K562 (cell line): ENCODE data around the gene RAB6B. TPM values are rescaled to one million over a fixed set of nuclear protein-coding genes. Genes with fewer than 3 reads are reported as not detected.

Experiments
- ATAC-seq: fragments of 200-7000 bp; cut with Tn5 transposase; 3 replicates; pipeline ENCODE4 v1.9.1; 2020; ENCODE audit warnings: moderate library complexity
- BruUV-seq: library from RNA; stranded (reverse); fragments of 400-500 nt; replicated peaks from 2 replicates; lab custom pipeline; 2021; lab: Mats Ljungman, UMichigan
- CTCF ChIA-PET: fragments of 300-600 bp; formaldehyde crosslinking; extraction: SDS; loops from one replicate; lab custom pipeline; 2021; ENCODE audit warnings: low intra/inter-chr PET ratio; lab: Yijun Ruan, JAX
- POLR2A ChIA-PET: fragments of 300-600, 350-650 bp; sonication (Branson Sonifier 250); formaldehyde crosslinking; extraction: SDS; loops from one replicate; lab custom pipeline; 2021; ENCODE audit warnings: antibody characterized with exemption, inconsistent platforms; lab: Yijun Ruan, JAX
- DNase-seq, 4 experiments: peaks; one replicate each; pipeline versions ENCODE4 v3.0.0 to v3.0.0-alpha.2; 2011 to 2018; ENCODE audit warnings: low spot score in 3 of 4, mixed read lengths in 3 of 4; ENCODE audit errors: extremely low read depth in 1 of 4
- FAIRE-seq: peaks from 2 replicates; lab custom pipeline; 2011; peaks lifted over from hg19 to GRCh38; lab: Jason Lieb, UNC
- H2AFZ ChIP-seq: 2 replicates; pipeline ENCODE4 v1.6.0; 2011; ENCODE audit warnings: low read depth, low read length, control low read depth, inconsistent platforms
- H3K27ac ChIP-seq: fragments of 200-600 bp; 3 replicates; pipeline ENCODE4 v1.8.0; 2011; ENCODE audit warnings: low read depth, mild to moderate bottlenecking, control low read depth, inconsistent platforms, low read length, moderate library complexity, mixed read lengths; ENCODE audit errors: extremely low read depth
- H3K27me3 ChIP-seq, 2 experiments: fragments of 300-600 bp in 1 of 2; 2 replicates in 1 of 2; 3 replicates in 1 of 2; pipeline versions ENCODE4 v1.6.0 to v1.8.0; 2011; ENCODE audit warnings: inconsistent platforms in 2 of 2, low read length in 2 of 2, mild to moderate bottlenecking in 1 of 2, mixed read lengths in 1 of 2, moderate library complexity in 1 of 2; ENCODE audit not compliant: control insufficient read depth in 2 of 2, insufficient read depth in 2 of 2
- H3K36me3 ChIP-seq: fragments of 300-600 bp; 3 replicates; pipeline ENCODE4 v1.8.0; 2011; ENCODE audit warnings: mild to moderate bottlenecking, low read length, inconsistent platforms; ENCODE audit not compliant: control insufficient read depth, insufficient read depth
- H3K4me1 ChIP-seq, 2 experiments: fragments of 200-600 bp in 1 of 2; replicated peaks in 1 of 2; 2 replicates in 1 of 2; 3 replicates in 1 of 2; pipeline versions ENCODE4 v1.5.1 to v1.8.0; 2011; ENCODE audit warnings: inconsistent platforms in 2 of 2, low read length in 2 of 2, mild to moderate bottlenecking in 1 of 2, mixed read lengths in 1 of 2, moderate library complexity in 1 of 2; ENCODE audit not compliant: control insufficient read depth in 2 of 2, insufficient read depth in 2 of 2
- H3K4me2 ChIP-seq: 2 replicates; pipeline ENCODE4 v1.6.1; 2011; ENCODE audit warnings: low read length, control low read depth, inconsistent platforms, mixed read lengths; ENCODE audit not compliant: insufficient read depth
- H3K4me3 ChIP-seq: fragments of 200-600 bp; sonication (generic), shearing (Covaris generic); 2 replicates; pipeline ENCODE4 v1.5.1; 2016; ENCODE audit warnings: control low read depth, inconsistent platforms
- H3K79me2 ChIP-seq: fragments of 200-600 bp; 3 replicates; pipeline ENCODE4 v1.8.0; 2011; ENCODE audit warnings: low read length, inconsistent platforms; ENCODE audit not compliant: control insufficient read depth, insufficient read depth
- H3K9ac ChIP-seq, 2 experiments: 2 replicates each; pipeline versions ENCODE4 v1.6.0 to v1.6.1; 2011; ENCODE audit warnings: low read depth in 2 of 2, low read length in 2 of 2, control low read depth in 1 of 2, inconsistent platforms in 1 of 2, mild to moderate bottlenecking in 1 of 2, mixed read lengths in 1 of 2; ENCODE audit not compliant: insufficient read depth in 1 of 2
- H3K9me1 ChIP-seq: one replicate; pipeline ENCODE4 v1.6.0; 2011; ENCODE audit warnings: inconsistent platforms, mild to moderate bottlenecking, low read length, moderate library complexity; ENCODE audit not compliant: control insufficient read depth, insufficient read depth
- H3K9me3 ChIP-seq: replicated peaks from 2 replicates; pipeline ENCODE4 v1.5.1; 2011; ENCODE audit warnings: low read depth, low read length, inconsistent platforms; ENCODE audit not compliant: control insufficient read depth, insufficient read depth
- H4K20me1 ChIP-seq: replicated peaks from 2 replicates; pipeline ENCODE4 v1.6.1; 2011; ENCODE audit warnings: low read length, inconsistent platforms, mixed read lengths; ENCODE audit not compliant: control insufficient read depth, insufficient read depth
- CBFA2T3 ChIP-seq: fragments of 450-650 bp; IDR thresholded peaks from 2 replicates; pipeline ENCODE4 v1.6.1; 2017
- CXXC5 ChIP-seq: fragments of 250-450 bp; sonication (Bioruptor Pico); IDR thresholded peaks from 2 replicates; pipeline ENCODE4 v1.8.0; 2022; ENCODE audit warnings: inconsistent platforms, mild to moderate bottlenecking, moderate library complexity
- MAFK ChIP-seq: IDR thresholded peaks from 2 replicates; pipeline ENCODE4 v1.6.1; 2011; ENCODE audit warnings: low read length, improper control_type of control experiment
- MEIS2 ChIP-seq: fragments of 450-650 bp; IDR thresholded peaks from 2 replicates; pipeline ENCODE4 v1.6.1; 2014; ENCODE audit warnings: mild to moderate bottlenecking; ENCODE audit not compliant: partially characterized antibody
- PBX2 ChIP-seq, 2 experiments: IDR thresholded peaks in 1 of 2; conservative IDR thresholded peaks in 1 of 2; 2 replicates each; pipeline ENCODE4 v1.6.1; 2016; ENCODE audit warnings: low read depth in 2 of 2, mild to moderate bottlenecking in 1 of 2, missing compliant biosample characterization in 1 of 2, missing genetic modification characterization in 1 of 2, moderate library complexity in 1 of 2
- PRPF4 ChIP-seq: fragments of 200-400 bp; formaldehyde crosslinking; IDR thresholded peaks from one replicate; pipeline ENCODE4 v1.6.1; 2017; ENCODE audit warnings: low read length, low read depth, mild to moderate bottlenecking; ENCODE audit not compliant: insufficient read depth, poor library complexity, severe bottlenecking
- TAL1 ChIP-seq: fragments of 450-650 bp; IDR thresholded peaks from 2 replicates; pipeline ENCODE4 v1.6.1; 2016; ENCODE audit warnings: mild to moderate bottlenecking
- TCF3 ChIP-seq: sonication (generic); formaldehyde crosslinking; IDR thresholded peaks from 2 replicates; pipeline ENCODE4 v1.4.0; 2020; ENCODE audit warnings: mild to moderate bottlenecking, missing genetic modification reagents
- WGBS: fragments of 100-300 bp; shearing (Covaris generic); methylation state at CpG from one replicate; pipeline ENCODE4 v1.1.6; 2016; ENCODE audit warnings: low coverage, mixed read lengths; ENCODE audit not compliant: insufficient coverage; ENCODE audit errors: missing lambda C conversion rate; 5-methylcytosine and 5-hydroxymethylcytosine counted together
- in situ Hi-C: fragments of 300-500 bp; cut with MboI; formaldehyde crosslinking; loops from 4 replicates; pipeline ENCODE4 v1.15.0; 2018; ENCODE audit warnings: inconsistent platforms, mixed read lengths
- intact Hi-C: fragments of 100-400 bp; cut with micrococcal nuclease; formaldehyde crosslinking; loops from 2 replicates; pipeline ENCODE4 v1.14.2; 2022
- polyA plus RNA-seq, 8 experiments: library from polyadenylated mRNA; depleted of rRNA in 4 of 8; stranded (reverse) in 5 of 8; unstranded in 3 of 8; fragments of >200 nt; fragmentation: Nextera tagmentation in 2 of 8; fragmentation: Illumina TruSeq in 1 of 8; extraction: Ambion mirVana in 2 of 8; extraction: Trizol in 1 of 8; gene quantifications; 2 replicates each; pipeline versions ENCODE4 v1.2.1 to v1.2.3, GENCODE V29; 2011 to 2014; ENCODE audit warnings: inconsistent platforms in 1 of 8, missing spikeins in 1 of 8
- total RNA-seq, 7 experiments: library from RNA; depleted of rRNA in 6 of 7; stranded (reverse); fragments of >200 nt in 6 of 7; fragmentation: Illumina TruSeq in 2 of 7; extraction: Trizol in 2 of 7; gene quantifications; 2 replicates each; pipeline versions ENCODE4 v1.2.1 to v1.2.3, GENCODE V29; 2011 to 2021; ENCODE audit warnings: low replicate concordance in 1 of 7

The RAB6B gene
- total and polyA plus RNA-seq, 9 of the 15 experiments (the other 6 are each of a cell fraction or from before 2014, with no cell fraction given): 0.60 to 18.1 (median 1.5) TPM

- TF ChIP-seq CBFA2T3 (peak; percentile 45), MEIS2 (peak; percentile 83), TAL1 (0 out of 2 replicates have a peak, but pooled peaks have one; percentile 7), MAFK (no peak), TCF3 (peak; percentile 23; the same call in 1 of the 2 replicates), PBX2 (CRISPR knock-in tag; IDR thresholded peaks at IDR 0.05; ENCODE audit: low read depth) (no peak), PBX2 (tag; conservative IDR thresholded peaks at IDR 0.05; ENCODE audit: low read depth) (peak; percentile 60), PRPF4 (no peak), CXXC5 (CRISPR knock-in tag) (peak; percentile 44; the same call in 1 of the 2 replicates)
- Histone ChIP-seq H2AFZ (no peak overlapping the region), H3K9me3 (no peaks in the 10 kb centered on the region), H4K20me1 (no peaks in the 10 kb centered on the region; the same call in 1 of the 2 replicates), H3K9me1 (no peaks in the 10 kb centered on the region), H3K27me3 (peaks cover 2 to 9% of the 10 kb centered on the region in 2 experiments; a peak in 1 of 5 replicates), H3K27ac (no peak overlapping the region), H3K9ac (no peak overlapping the region), H3K4me1 (no peaks in the 10 kb centered on the region; a peak in 1 of 5 replicates), H3K4me3 (no peak overlapping the region), H3K4me2 (no peak overlapping the region), H3K36me3 (no peaks in the 10 kb centered on the region), H3K79me2 (no peaks in the 10 kb centered on the region)
- BruUV-seq: no TSS peak
- FAIRE-seq (no peak), ATAC-seq (peak; percentile 36; the same call in 2 of the 3 replicates), DNase-seq (no peak)
- in situ Hi-C loops (loop anchor here (25.0 kb wide), 1 partner anchor 254 kb away; the partner anchor contains the start of gene TOPBP1), intact Hi-C loops (no loop called here)
- 11% methylated on average over 8 of the region's 10 CpGs for WGBS
- POLR2A ChIA-PET: no interaction called here
- CTCF ChIA-PET: no interaction called here
Observed at GRCh38 chr3:133915685-133916658, 20.3 kb upstream of the RAB6B start.
